HEK293 (cell line): ENCODE results near the gene FOXF2.

Experiments used
- PRDM10 ChIP-seq: fragments of 450-650 bp; formaldehyde crosslinking; IDR thresholded peaks from 2 replicates; pipeline ENCODE4 v1.5.1; 2016; ENCODE audit warnings: missing biosample characterization, missing genetic modification characterization
- ZBTB8A ChIP-seq: fragments of 450-650 bp; formaldehyde crosslinking; IDR thresholded peaks from 2 replicates; pipeline ENCODE4 v1.5.1; 2016; ENCODE audit warnings: missing biosample characterization, missing genetic modification characterization
- ZNF174 ChIP-seq: fragments of 450-650 bp; formaldehyde crosslinking; IDR thresholded peaks from 2 replicates; pipeline ENCODE4 v1.5.0; 2017; ENCODE audit warnings: missing biosample characterization, mild to moderate bottlenecking, missing genetic modification characterization
- ZNF561 ChIP-seq: fragments of 450-650 bp; IDR thresholded peaks from 2 replicates; pipeline ENCODE4 v1.5.1; 2018; ENCODE audit warnings: missing biosample characterization, missing genetic modification characterization, borderline replicate concordance
- ZNF843 ChIP-seq: fragments of 450-650 bp; formaldehyde crosslinking; IDR thresholded peaks from 2 replicates; pipeline ENCODE4 v1.5.1; 2016; ENCODE audit warnings: missing biosample characterization, missing genetic modification characterization
- TF ChIP-seq, protein P1 (sequence below): fragments of 450-650 bp; formaldehyde crosslinking; IDR thresholded peaks from 2 replicates; pipeline ENCODE4 v1.5.1; 2016; ENCODE audit warnings: missing biosample characterization, missing genetic modification characterization
- TF ChIP-seq, protein P2 (sequence below): fragments of 450-650 bp; formaldehyde crosslinking; IDR thresholded peaks from 2 replicates; pipeline ENCODE4 v1.5.1; 2016; ENCODE audit warnings: missing biosample characterization, missing genetic modification characterization, borderline replicate concordance

GRCh38 chr6:1379788-1380147 is 9.6 kb upstream of the FOXF2 start:
- no peak for TF ChIP-seq ZNF174 (tag by site-specific recombination)
- no peak for TF ChIP-seq ZNF843 (tag by site-specific recombination)
- TF ChIP-seq ZNF561 (tag by site-specific recombination), result no peak
- no peak for TF ChIP-seq ZBTB8A (tag by site-specific recombination)
- TF ChIP-seq, protein P1, sequence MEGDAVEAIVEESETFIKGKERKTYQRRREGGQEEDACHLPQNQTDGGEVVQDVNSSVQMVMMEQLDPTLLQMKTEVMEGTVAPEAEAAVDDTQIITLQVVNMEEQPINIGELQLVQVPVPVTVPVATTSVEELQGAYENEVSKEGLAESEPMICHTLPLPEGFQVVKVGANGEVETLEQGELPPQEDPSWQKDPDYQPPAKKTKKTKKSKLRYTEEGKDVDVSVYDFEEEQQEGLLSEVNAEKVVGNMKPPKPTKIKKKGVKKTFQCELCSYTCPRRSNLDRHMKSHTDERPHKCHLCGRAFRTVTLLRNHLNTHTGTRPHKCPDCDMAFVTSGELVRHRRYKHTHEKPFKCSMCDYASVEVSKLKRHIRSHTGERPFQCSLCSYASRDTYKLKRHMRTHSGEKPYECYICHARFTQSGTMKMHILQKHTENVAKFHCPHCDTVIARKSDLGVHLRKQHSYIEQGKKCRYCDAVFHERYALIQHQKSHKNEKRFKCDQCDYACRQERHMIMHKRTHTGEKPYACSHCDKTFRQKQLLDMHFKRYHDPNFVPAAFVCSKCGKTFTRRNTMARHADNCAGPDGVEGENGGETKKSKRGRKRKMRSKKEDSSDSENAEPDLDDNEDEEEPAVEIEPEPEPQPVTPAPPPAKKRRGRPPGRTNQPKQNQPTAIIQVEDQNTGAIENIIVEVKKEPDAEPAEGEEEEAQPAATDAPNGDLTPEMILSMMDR (tag by site-specific recombination), result no peak
- TF ChIP-seq, protein P2, sequence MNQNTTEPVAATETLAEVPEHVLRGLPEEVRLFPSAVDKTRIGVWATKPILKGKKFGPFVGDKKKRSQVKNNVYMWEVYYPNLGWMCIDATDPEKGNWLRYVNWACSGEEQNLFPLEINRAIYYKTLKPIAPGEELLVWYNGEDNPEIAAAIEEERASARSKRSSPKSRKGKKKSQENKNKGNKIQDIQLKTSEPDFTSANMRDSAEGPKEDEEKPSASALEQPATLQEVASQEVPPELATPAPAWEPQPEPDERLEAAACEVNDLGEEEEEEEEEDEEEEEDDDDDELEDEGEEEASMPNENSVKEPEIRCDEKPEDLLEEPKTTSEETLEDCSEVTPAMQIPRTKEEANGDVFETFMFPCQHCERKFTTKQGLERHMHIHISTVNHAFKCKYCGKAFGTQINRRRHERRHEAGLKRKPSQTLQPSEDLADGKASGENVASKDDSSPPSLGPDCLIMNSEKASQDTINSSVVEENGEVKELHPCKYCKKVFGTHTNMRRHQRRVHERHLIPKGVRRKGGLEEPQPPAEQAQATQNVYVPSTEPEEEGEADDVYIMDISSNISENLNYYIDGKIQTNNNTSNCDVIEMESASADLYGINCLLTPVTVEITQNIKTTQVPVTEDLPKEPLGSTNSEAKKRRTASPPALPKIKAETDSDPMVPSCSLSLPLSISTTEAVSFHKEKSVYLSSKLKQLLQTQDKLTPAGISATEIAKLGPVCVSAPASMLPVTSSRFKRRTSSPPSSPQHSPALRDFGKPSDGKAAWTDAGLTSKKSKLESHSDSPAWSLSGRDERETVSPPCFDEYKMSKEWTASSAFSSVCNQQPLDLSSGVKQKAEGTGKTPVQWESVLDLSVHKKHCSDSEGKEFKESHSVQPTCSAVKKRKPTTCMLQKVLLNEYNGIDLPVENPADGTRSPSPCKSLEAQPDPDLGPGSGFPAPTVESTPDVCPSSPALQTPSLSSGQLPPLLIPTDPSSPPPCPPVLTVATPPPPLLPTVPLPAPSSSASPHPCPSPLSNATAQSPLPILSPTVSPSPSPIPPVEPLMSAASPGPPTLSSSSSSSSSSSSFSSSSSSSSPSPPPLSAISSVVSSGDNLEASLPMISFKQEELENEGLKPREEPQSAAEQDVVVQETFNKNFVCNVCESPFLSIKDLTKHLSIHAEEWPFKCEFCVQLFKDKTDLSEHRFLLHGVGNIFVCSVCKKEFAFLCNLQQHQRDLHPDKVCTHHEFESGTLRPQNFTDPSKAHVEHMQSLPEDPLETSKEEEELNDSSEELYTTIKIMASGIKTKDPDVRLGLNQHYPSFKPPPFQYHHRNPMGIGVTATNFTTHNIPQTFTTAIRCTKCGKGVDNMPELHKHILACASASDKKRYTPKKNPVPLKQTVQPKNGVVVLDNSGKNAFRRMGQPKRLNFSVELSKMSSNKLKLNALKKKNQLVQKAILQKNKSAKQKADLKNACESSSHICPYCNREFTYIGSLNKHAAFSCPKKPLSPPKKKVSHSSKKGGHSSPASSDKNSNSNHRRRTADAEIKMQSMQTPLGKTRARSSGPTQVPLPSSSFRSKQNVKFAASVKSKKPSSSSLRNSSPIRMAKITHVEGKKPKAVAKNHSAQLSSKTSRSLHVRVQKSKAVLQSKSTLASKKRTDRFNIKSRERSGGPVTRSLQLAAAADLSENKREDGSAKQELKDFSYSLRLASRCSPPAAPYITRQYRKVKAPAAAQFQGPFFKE (tag by site-specific recombination), result no peak
- no peak for TF ChIP-seq PRDM10 (tag by site-specific recombination)
